B cell (primary cell): ENCODE measurements around the gene SGPL1.

ENCODE experiments used
- EZH2 ChIP-seq: IDR thresholded peaks from 2 replicates; pipeline ENCODE4 v1.6.1; 2012; ENCODE audit warnings: borderline replicate concordance, low read depth, mild to moderate bottlenecking, moderate library complexity, low read length; ENCODE audit not compliant: insufficient read depth, poor library complexity, severe bottlenecking
- TF ChIP-seq, protein P1 (sequence below): fragments of 200-600 bp; IDR thresholded peaks from one replicate; pipeline ENCODE4 v1.8.0; 2022; ENCODE audit warnings: antibody characterized with exemption, mild to moderate bottlenecking

GRCh38 chr10:70782746-70783680 is 32.7 kb upstream of the SGPL1 start:
- TF ChIP-seq, protein P1, sequence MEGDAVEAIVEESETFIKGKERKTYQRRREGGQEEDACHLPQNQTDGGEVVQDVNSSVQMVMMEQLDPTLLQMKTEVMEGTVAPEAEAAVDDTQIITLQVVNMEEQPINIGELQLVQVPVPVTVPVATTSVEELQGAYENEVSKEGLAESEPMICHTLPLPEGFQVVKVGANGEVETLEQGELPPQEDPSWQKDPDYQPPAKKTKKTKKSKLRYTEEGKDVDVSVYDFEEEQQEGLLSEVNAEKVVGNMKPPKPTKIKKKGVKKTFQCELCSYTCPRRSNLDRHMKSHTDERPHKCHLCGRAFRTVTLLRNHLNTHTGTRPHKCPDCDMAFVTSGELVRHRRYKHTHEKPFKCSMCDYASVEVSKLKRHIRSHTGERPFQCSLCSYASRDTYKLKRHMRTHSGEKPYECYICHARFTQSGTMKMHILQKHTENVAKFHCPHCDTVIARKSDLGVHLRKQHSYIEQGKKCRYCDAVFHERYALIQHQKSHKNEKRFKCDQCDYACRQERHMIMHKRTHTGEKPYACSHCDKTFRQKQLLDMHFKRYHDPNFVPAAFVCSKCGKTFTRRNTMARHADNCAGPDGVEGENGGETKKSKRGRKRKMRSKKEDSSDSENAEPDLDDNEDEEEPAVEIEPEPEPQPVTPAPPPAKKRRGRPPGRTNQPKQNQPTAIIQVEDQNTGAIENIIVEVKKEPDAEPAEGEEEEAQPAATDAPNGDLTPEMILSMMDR = no peak
- TF ChIP-seq EZH2 = no peak
